AG09309 (cell line): ENCODE results near the gene GPR180.
"Not testable (repeated sequence)": the region's sequence is repeated elsewhere in the genome, so short reads cannot be mapped to it uniquely, and the experiment has no call there.

Experiments
- DNase-seq: peaks from one replicate; pipeline ENCODE4 v3.0.0-alpha.2; 2010; ENCODE audit warnings: low read depth
- H3K4me3 ChIP-seq: 2 replicates; pipeline ENCODE4 v1.5.1; 2011; ENCODE audit warnings: mild to moderate bottlenecking, low read depth, low read length, moderate library complexity; ENCODE audit not compliant: control insufficient read depth
- CTCF ChIP-seq: IDR thresholded peaks from 2 replicates; pipeline ENCODE4 v1.5.1; 2011; ENCODE audit warnings: mild to moderate bottlenecking, low read depth, low read length, inconsistent platforms; ENCODE audit not compliant: insufficient read depth, control insufficient read depth; ENCODE audit errors: missing control alignments

The GPR180 gene

GRCh38 chr13:94617389-94618000 lies 15.8 kb downstream of the GPR180 start:
- no peak overlapping the region for H3K4me3 ChIP-seq
- DNase-seq, result no peak
- peak; percentile 53 for TF ChIP-seq CTCF

- no peak overlapping the region for H3K4me3 ChIP-seq
- DNase-seq, result no peak
- TF ChIP-seq CTCF, result peak; percentile 74
These were observed 18.7 kb downstream of the GPR180 start for GRCh38 chr13:94620286-94620896.

GRCh38 chr13:94622344-94622743 lies 20.7 kb downstream of the GPR180 start:
- DNase-seq, result no peak
- no peak overlapping the region for H3K4me3 ChIP-seq
- no peak for TF ChIP-seq CTCF

- no peak for TF ChIP-seq CTCF
- no peak overlapping the region for H3K4me3 ChIP-seq
- DNase-seq, result no peak
These were observed 21.7 kb downstream of the GPR180 start for GRCh38 chr13:94623316-94623715.

- TF ChIP-seq CTCF, result no peak
- H3K4me3 ChIP-seq, result no peak overlapping the region
- DNase-seq, result no peak
These were observed 29.2 kb downstream of the GPR180 start for GRCh38 chr13:94630858-94631257.

- no peak for DNase-seq
- no peak overlapping the region for H3K4me3 ChIP-seq
- TF ChIP-seq CTCF, result no peak
These were observed 30.7 kb downstream of the GPR180 start for GRCh38 chr13:94632226-94632980.

- DNase-seq, H3K4me3 ChIP-seq: not testable (repeated sequence)
These were observed 34.4 kb downstream of the GPR180 start for GRCh38 chr13:94636096-94636495.
